Sigmoid colon (tissue), 4 donors: ENCODE measurements around the gene GK2.

Experiments
- CTCF ChIP-seq, 4 experiments: fragments of 450-650 bp in 3 of 4; fragments of 200-600 bp in 1 of 4; IDR thresholded peaks; one replicate each; pipeline ENCODE4 v1.5.1; 2016 to 2019; ENCODE audit warnings: antibody characterized with exemption in 4 of 4, mild to moderate bottlenecking in 3 of 4, moderate library complexity in 2 of 4
- EP300 ChIP-seq, 4 donors: sonication (generic); formaldehyde crosslinking; IDR thresholded peaks; one replicate each; pipeline ENCODE4 v1.6.1; 2017; ENCODE audit warnings: antibody characterized with exemption in 4 of 4
- POLR2A ChIP-seq, 2 donors: fragments of 450-650 bp; IDR thresholded peaks; one replicate each; pipeline ENCODE4 v1.6.1; 2016; ENCODE audit warnings: antibody characterized with exemption in 2 of 2, mild to moderate bottlenecking in 2 of 2, moderate library complexity in 2 of 2
- POLR2AphosphoS5 ChIP-seq, 4 donors: sonication (generic); formaldehyde crosslinking; IDR thresholded peaks; one replicate each; pipeline ENCODE4 v1.6.1; 2017; ENCODE audit warnings: antibody characterized with exemption in 4 of 4

GRCh38 chr4:79455216-79455615 is 47.2 kb upstream of the GK2 start:
- TF ChIP-seq CTCF (IDR thresholded peaks at IDR 0.05): no peak
- TF ChIP-seq POLR2A (IDR thresholded peaks at IDR 0.05): no peak
- TF ChIP-seq POLR2AphosphoS5 (IDR thresholded peaks at IDR 0.05): no peak
- no peak for TF ChIP-seq EP300 (IDR thresholded peaks at IDR 0.05)
